Hepatic stellate cell (primary cell): ENCODE measurements around the gene AGBL1.

ENCODE experiments used
- DNase-seq: peaks from one replicate; pipeline ENCODE4 v3.0.0; 2011; ENCODE audit warnings: low spot score

AGBL1 gene

DNA sequence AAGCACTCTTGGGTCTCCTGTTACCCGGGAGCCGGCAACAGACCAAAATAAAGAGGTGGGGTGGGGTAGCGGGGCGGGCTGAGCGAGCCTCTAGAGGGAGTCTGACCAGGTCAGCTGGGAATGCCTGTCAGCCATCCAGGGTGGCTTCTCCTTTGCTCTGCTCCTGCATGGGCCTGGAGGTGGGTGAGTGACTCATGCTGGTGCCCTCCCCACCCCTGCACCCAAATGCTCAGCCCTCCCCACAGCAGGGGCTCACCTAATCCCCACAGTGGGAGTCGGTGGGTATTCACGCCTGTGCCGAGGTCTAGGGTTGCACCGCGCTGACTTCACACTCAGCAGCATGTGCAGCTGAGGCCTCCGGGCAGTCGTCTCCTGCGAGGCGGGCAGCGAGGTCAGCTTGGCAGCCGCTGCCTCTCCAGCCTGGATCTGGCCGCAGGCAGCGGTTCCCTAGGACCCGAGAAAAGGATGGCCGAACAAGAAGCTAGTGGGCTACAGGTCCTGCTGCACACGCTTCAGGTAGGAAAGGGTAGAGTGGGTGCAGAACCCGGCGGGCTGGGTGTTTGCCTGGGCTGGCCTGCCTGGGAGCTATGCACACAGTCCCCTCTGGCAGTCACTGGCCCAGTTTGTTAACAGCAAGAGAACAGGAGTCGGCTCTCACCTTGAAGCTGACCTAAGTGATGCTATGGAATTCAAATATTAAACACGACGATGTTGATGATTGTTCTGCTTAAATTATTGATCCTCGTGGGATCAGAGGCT lies at the start of gene AGBL1:
AGBL1 (plus strand) TSS at position 364 of the 759 bp plus-strand sequence.
- no peak for DNase-seq

DNA sequence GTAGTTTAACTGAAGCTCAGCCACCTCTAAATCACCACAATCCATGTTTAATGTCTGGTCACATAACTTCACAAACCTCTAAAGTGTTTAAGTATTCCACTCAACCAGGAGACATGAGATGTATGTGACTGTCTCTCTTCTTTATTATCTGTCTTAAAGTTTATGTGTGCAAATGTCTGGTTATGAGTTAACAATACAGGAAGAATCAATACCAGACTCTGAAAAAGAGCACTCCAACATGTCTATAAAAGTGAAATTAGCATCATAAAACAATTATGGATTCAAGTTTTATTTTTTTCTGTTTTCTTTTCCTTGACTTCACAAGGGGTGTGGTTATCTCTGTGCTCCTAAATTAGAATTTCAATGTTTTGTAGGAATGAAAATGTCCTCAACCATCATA lies 44.8 kb upstream of the AGBL1 start:
- DNase-seq: no peak

DNA sequence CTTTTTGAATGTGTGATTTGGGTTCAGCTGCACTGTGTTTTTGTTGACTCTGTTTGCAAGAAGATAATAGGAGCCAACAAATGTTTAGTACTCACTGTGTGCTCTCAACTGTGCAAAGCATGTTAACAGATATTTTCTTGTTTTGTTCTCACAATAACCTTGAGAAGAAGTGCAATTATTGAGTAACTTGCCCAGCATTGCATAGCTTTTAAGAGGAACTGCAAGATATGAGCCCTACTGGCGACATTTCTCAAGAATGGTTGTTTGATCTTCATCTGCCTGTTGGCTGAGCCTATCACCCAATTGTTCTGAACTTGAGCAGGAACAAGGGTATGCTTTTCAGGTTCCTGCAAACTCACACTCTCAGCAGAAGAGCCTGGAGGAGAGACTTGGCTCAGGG lies 43.4 kb upstream of the AGBL1 start:
- DNase-seq: no peak

DNA sequence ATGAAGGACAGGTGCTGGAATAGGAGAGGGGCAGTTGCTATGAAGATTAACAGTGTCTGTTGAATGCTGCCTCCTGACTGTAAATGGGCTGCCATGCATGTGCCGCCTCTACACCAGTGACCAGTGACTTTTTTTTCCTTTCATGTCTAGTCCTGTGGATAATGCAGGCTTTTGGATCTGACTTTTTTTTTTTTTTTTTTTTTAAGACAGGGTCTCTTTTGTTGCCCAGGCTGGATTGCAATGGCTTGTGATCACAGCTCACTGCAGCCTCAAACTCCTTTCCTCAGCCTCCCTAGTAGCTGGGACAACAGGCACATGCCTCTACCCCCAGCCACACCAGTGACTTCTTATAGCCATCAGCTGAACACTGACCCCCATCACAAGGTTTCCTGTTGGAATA lies 41.2 kb upstream of the AGBL1 start:
- DNase-seq: no peak

DNA sequence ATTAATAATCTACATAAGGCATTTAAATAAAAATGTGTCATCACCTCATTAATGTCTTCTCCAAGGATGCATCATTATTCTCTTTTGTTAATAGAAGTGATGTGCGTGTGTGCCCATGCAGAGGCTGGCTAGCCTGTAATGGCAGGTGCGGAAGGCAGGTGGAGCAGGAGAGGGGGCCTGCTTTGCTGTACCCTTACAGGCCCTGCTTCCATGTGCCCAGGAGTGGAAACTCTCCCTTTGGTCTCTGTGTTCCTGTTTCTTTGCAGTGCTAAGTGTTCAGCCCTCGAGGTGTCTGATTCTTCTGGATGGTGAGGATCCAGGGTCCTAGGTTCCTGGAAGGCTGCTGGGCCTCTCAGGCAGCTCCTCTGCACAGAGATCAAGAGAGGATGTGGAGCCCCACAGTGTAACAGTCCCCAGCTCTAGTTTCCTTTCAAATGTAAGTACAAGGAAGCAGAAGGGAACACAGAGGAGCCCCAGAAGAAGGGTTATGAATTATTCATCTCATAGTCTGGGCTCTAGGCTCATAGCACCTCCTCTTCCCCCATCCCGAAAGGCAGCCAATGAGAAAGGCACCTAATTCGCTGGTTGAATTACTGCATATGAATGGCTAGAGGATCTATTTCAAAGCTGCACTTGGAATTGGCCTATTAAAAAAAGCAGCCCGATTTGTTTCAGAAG lies 39.2 kb upstream of the AGBL1 start:
- DNase-seq: no peak

DNA sequence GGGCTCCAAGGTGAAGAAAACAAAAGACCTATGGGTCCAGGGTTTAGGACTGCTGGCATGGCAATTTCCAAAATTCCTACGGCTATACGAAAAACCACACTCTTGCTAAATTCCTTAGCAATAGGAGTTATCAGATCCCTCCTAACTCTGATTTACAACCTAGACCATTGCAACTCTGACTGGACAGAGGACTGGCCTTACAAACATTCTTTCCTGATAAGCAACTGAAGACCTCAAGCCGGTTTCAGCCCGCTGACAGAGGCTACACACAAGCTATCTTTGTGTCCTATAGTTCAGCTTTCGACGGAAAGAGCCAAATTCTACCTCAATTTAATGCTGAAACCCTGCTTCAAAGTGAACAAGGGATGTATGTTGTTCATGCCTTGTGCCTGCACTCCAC lies 38.3 kb upstream of the AGBL1 start:
- no peak for DNase-seq

DNA sequence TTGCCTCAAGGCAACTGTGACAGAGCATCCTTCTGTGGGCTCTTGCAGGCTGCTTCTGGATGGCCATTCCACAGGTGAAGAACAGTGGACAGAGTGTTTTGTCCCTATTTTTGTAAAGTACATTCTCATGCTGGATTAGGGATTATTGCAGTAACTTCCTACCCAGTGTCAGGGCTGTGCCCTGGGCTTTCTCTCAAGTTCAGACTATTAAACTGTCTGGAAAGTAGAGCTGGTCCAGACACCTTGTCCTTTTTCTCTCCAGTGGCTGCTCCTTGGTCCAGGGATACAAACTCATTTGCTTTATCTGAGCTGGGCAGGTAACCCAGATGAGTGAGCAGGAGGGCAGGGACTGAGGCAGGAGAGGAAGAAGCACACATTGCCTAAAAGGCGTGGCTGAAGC lies 37.4 kb upstream of the AGBL1 start:
- no peak for DNase-seq

DNA sequence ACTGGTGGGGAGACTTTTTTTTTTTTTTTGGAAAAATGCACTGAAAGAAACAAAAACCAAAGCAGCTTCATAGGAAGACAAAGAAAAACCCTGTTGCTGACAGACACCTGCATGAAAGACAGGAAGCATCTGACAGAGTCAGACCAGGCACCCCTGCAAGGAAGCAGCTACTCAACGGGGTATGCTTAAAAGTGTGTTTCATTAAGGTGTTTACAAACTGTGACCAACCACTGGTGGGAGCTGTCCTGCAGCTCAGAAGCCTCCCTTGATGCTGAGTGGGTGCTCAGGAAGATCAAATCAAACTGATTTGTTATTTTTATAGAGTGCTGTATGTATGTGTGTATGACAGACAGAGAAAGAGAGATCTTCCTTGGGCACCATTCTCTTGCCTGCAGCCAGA lies 34.7 kb upstream of the AGBL1 start:
- DNase-seq: no peak

DNA sequence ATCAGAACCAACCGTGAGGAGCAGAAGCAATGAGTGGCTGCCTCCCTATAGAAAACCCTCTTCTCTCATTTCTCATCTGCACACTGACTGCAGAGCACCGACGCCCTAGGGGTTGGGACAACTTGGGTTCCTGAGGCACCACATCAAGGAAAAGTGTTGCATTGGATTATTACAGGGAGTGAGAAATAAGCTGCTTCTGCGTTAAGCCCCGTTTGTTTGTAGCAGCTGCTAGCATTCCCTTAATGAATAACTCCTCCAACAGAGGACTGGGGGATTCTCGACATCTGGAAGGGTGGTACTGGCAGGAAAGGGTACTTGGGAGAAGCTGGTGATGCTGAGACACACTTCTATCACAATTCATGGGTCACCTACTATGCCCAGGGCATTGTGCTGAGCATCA lies 25.3 kb upstream of the AGBL1 start:
- no peak for DNase-seq

DNA sequence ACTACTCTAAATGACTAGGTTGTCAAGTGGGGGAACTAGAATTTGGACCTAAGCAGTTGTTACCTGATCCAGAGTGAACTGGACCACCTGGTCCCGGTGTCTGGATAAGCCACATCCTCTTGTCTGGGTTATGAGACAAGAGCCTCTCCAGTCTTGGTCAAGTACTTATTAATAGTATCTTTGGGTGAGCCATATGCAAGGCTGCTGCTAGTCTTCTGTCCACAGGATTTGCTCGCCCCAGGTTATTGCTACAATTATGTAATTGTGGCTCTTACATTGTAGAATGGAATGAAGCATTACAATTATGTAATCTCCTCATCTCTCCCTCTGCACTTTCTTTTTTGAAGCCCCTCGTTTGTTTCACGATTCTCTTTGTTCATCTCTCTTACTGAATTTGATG lies 24.0 kb upstream of the AGBL1 start:
- DNase-seq: no peak

DNA sequence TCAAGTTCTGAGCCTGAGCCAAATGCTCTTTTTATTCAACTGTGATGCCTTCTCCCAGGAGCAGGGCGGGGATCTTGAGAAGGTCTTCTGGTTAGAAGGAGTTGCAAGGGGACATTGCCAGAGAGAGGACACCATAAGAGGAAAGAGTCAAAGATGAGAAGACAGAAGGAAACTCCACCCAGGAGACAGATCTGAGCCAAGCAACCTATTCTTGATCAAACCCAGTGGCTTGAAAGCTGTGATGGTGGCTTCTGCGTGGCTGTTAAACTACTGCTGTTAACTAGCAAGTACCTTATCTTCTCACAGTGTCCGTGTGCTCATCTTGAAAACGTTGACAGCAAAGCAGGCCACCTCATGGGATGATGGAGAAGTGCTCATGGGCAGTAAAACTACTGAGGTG lies 19.8 kb upstream of the AGBL1 start:
- no peak for DNase-seq

DNA sequence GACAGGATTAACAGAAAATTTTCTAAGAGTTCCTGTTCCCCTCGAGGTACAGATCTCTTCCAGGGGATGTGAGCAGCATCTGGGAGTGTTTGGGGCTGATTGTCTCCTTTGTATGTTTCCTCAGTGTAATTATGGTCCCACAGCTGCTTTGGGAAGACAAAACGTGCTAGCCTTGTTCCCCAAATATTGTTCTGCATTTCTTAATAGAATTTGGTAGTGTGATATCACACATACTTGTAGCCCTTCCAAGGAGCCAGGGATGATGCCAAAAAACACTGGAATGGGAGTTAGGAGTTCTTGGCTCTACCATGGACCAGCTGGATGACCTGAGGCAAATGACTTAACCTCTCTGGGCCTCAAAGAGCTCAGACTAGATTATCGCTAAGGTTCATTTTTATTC lies 19.0 kb upstream of the AGBL1 start:
- DNase-seq: no peak

DNA sequence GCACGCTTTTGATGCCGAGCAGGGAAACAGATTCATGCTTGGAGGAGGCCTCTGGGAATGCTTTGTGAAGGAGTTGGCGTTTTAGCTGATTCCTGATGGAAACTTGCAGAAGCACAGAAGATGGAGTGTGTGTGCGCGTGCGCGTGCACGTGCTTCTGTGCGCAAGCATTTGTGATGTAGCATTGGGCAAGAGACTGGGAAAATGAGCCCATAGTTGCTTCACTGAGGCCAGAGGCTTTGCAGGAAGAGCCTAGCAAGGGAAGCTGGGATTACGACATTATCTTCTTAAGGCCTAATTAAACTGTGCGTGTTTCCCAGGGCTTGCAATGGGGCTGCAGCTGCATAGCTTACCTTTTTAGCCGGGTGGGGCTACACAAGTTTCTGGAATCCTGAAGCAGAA lies 18.1 kb upstream of the AGBL1 start:
- no peak for DNase-seq

DNA sequence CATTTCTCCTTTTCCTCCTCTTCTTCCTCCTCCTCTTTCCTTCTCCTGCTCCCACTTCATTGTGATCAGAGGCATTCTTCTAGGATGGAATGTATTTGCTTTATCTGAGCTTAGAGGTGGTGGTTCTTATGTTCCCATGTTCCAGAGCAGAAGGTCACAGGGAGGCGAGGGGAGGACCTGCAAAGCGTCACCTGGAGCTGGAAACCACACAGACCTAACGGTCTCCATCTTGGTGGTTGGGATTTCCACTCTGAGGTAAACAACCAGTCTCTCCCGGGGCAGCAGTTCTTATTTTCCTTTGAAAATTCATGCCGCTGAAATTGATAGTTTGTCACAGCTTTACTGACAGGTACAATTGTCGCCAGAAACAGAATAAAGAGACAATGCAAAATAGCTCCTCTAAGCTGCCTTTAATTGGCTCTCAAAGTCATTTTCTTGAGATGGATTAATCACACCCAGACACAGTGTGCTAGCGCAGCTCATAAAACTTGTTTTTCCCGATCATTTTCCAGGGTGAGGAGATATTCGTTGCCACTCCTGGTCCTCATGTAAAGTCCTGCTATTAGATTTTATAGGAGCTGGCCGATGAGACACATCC lies 16.9 kb upstream of the AGBL1 start:
- DNase-seq: no peak

DNA sequence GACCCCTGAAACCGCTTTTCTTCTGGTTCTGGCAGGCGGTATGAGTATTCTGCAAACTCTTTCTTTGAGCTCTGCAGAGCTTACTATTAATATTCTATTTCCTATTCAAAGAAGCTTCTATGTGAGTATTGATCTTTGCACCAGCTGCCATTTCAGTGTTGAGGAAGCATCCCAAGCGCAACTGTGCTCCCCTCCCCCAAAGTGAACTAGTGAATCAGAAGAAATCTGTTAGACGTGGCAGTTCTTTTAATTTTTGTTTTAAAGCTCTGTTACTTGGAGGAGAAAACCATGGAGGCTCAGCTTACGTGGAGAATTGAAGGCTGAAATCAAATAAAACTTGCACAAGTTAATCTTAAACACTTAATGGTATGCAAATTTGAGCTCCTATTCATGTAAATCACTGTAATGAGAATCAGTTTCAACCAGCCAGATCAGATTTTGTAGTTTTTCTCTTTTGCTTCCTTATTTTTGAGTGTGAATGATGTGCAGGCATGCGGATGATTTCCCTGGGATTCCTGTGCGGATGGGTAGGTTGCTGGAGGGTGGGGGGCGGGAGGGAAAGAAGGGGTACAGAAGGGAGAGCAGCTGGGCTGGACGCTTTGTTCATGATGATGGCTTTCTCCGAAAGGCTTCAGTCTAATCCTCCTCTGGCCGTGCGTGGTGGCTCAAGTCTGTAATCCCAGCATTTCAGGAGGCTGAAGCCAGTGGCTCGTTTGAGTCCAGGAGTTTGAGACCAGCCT lies 16.1 kb upstream of the AGBL1 start:
- no peak for DNase-seq

DNA sequence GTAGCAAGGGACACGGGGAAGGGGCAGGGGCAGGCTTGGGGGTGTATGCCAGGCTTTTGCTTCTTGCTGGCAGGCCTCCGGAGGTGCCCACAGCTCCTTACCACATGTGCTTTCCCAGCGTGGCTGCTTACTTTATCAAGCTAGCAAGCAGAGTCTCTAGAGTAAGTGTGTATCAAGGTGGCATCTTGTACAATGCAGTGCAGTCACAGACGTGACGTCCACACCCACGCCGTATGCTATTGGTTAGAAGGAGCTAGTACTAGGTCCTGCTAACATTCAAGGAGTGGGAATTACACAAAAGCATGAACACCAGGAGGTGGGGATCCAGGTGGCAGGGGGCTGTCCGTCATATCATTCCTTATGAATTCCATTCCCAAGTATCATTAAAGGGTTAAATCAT lies 15.3 kb upstream of the AGBL1 start:
- DNase-seq: no peak

DNA sequence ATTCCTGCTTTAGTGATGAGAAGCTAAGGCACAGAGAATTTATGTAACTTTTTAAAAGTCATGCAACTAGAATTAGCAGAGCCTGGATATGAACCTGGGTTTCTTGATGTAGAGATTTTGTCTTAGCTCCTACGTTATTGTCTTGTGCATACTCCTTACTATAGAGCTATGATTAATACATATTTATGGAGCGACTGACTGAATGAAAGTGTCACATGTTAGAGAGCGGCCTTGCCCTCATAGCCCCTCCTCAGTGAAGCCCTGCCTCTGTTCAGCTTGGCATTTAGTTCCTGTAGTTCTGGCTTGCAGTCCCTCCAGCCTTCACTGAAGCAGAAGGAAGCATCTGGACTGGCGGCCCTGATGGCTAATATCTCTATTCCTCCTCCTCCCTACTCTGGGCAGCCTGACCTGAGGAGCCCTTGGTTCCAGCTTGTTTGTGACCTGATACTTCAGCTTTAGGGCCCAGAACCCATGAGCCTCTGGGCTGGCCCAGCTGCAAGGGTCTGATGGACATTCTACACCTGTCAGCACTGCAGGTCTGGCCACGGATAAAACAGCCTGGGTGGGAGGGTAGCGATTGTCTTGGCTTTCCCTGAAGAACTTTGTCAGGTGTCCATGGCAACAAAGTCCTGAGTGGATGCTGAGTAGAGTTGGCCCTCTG lies 13.4 kb upstream of the AGBL1 start:
- no peak for DNase-seq

DNA sequence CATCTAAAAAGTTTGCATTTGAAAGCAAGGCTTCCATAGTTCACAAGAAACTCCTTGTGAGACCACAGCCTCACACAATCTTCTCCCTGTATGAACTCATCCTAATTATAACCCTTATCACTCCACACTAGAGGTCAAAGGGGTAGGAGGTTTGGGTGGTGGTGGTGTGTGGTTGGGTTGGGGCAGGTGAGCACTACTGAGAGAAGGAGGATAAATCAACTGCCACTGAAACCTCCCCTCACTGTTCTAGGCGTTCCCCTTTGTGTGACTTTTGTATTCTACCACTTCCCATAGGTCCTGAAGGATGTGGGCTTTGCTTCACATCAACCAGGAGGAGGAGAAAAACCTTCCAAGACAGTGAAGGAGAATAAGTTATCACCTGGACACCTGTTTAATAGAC lies 6.4 kb upstream of the AGBL1 start:
- no peak for DNase-seq

DNA sequence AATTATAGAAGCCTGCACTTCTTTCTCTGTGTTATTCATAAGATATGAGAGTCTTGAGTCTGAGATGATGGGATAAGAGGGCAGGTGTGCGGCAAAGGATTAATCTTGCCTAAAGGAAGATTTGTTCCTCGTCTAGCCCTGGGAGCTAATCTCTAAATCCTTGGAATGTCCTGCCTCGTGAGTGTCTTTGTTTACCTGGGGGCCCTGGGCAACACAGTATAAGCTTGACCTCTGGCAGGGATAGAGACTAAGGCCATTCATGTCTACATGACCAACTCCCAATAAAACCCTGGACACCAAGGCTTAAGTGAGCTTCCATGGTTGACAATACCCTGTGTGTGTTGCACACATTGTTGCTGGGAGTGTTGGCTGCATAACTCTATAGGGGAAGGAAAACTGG lies 3.2 kb upstream of the AGBL1 start:
- DNase-seq: no peak

DNA sequence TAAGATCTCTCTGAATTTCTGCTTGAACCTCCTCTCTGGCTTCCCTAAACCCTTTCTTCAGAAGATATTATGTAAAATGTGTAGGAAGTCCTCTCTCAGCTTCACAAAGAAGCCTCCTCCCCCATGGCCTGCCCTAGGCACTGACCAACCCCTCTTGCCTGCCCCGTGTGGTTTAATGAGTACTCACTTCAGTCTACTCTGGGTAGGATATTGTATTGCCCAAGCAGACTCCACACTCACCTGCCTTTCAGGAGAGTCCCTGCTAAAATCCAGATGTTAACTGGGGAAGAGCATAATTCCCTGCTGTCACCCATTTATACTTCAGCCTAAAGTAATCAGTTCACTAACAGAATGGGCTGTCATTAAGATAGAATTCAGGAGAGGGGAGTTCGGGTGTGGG lies 2.6 kb upstream of the AGBL1 start:
- no peak for DNase-seq

DNA sequence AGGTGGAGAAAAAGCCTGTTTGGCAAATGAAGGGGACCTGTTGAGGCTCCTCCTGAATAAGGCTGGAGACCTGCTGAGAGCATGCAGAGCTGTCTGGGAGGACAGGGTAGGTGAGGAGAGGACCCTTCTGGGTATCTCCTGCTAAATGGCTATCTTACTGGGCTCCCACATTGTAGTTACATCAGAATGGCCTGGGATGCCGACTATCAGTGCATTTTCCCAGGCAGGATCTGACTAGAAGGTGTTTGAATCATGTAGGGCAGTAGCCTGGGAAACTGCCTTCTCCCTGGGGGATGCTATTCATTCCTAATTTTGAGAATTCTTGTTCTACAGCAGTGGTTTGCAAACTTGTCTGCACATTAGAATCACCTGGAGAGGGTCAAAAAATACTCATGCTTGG lies 631 bp downstream of the AGBL1 start:
- no peak for DNase-seq

DNA sequence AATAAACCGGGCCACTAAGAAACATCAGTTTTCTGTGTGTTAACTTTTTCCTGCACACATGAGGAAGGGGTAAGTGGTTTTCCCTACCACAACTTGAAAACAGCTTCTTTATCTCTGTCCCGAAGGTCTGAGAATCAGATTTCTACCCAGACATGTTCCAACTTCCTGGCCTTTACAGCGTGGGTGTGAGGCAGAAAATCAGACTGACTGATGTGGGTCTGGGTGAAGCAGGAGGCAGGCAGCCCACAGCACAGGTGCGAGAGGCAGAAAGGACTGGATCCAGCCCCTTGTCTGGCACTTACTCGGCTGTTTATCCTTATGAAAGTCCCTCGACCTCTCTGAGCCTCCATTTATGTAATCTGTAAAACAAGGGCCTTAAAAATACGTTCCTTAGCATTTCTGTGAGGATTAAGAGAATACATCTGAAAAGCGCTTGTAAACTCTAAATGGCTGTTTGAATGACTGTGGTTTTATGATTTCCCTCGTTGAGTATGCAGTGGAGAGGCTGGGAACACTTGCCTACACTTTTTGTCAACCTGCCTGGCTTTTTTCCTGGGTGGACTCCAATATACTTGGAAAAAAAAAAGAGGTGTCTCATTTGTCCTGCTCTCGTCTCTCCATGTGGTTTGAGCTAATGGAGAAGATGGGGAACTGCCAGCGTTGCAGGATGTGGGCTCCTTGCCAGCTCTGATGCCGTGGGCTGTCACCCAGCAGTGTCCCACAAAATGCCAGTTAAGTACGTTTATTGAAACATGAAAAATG lies 3.1 kb downstream of the AGBL1 start:
- no peak for DNase-seq
